Natural killer cell (primary cell): ENCODE measurements around the gene RAB4B. TPM values are rescaled to one million over a fixed set of nuclear protein-coding genes. Genes with fewer than 3 reads are reported as not detected.
A peak's percentile ranks its signal among the peaks of the same experiment; 100 is the strongest.
"Not testable (repeated sequence)": the region's sequence is repeated elsewhere in the genome, so short reads cannot be mapped to it uniquely, and the experiment has no call there.

Experiments used
- ATAC-seq, 3 donors: fragments of 150-1000 bp in 2 of 3; fragments of 200-7000 bp in 1 of 3; cut with Tn5 transposase; 1 replicate in 1 of 3; 2 replicates in 2 of 3; pipeline ENCODE4 v1.10.0; 2021; ENCODE audit warnings: mild to moderate bottlenecking in 2 of 3, moderate library complexity in 2 of 3
- DNase-seq, 2 donors: peaks; one replicate each; pipeline versions ENCODE4 v3.0.0 to v3.0.0-alpha.2; 2013 to 2021; ENCODE audit warnings: mixed read lengths in 1 of 2
- H3K27ac ChIP-seq: one replicate; pipeline ENCODE4 v1.5.1; 2013; ENCODE audit warnings: mild to moderate bottlenecking, low read length
- H3K27me3 ChIP-seq: one replicate; pipeline ENCODE4 v1.6.1; 2013; ENCODE audit warnings: low read length; ENCODE audit not compliant: control insufficient read depth, insufficient read depth
- H3K36me3 ChIP-seq: one replicate; pipeline ENCODE4 v1.6.1; 2013; ENCODE audit warnings: low read length; ENCODE audit not compliant: control insufficient read depth, insufficient read depth
- H3K4me1 ChIP-seq: one replicate; pipeline ENCODE4 v1.6.1; 2013; ENCODE audit warnings: low read length; ENCODE audit not compliant: control insufficient read depth, insufficient read depth
- H3K4me3 ChIP-seq: one replicate; pipeline ENCODE4 v1.5.1; 2013; ENCODE audit warnings: low read length
- H3K9me3 ChIP-seq: one replicate; pipeline ENCODE4 v1.6.1; 2013; ENCODE audit warnings: low read length; ENCODE audit not compliant: control insufficient read depth, insufficient read depth
- H3K27ac Mint-ChIP-seq, 2 donors: one replicate each; pipeline ENCODE4 v1.8.0; 2022; ENCODE audit warnings: mild to moderate bottlenecking in 2 of 2, mixed read lengths in 2 of 2, moderate library complexity in 1 of 2
- H3K27me3 Mint-ChIP-seq, 2 donors: one replicate each; pipeline ENCODE4 v1.8.0; 2022; ENCODE audit warnings: low read depth in 2 of 2, mixed read lengths in 2 of 2
- H3K36me3 Mint-ChIP-seq: one replicate; pipeline ENCODE4 v1.8.0; 2022; ENCODE audit warnings: mixed read lengths
- H3K4me1 Mint-ChIP-seq, 2 donors: one replicate each; pipeline ENCODE4 v1.8.0; 2022; ENCODE audit warnings: mixed read lengths in 2 of 2
- H3K4me3 Mint-ChIP-seq: one replicate; pipeline ENCODE4 v1.8.0; 2022; ENCODE audit warnings: mild to moderate bottlenecking, moderate library complexity, mixed read lengths
- H3K9me3 Mint-ChIP-seq, 2 donors: one replicate each; pipeline ENCODE4 v1.8.0; 2022; ENCODE audit warnings: mixed read lengths in 2 of 2
- WGBS: methylation state at CpG from one replicate; pipeline ENCODE4 v1.1.7; 2013; ENCODE audit warnings: missing lambda C conversion rate; ENCODE audit not compliant: insufficient coverage; 5-methylcytosine and 5-hydroxymethylcytosine counted together
- intact Hi-C: fragments of 100-400 bp; cut with micrococcal nuclease; formaldehyde crosslinking; loops from one replicate; pipeline ENCODE4 v1.14.2; 2022
- total RNA-seq, 4 donors: library from RNA; stranded (reverse); fragments of 120-200 nt in 1 of 4; gene quantifications; one replicate each; pipeline versions ENCODE4 v1.2.3 to v1.2.4, GENCODE V29; 2013 to 2022
- TF ChIP-seq, protein P1 (sequence below): fragments of 200-600 bp; IDR thresholded peaks from one replicate; pipeline ENCODE4 v1.8.0; 2022; ENCODE audit warnings: antibody characterized with exemption

The RAB4B gene
- total RNA-seq, 3 donors from 2014 or later (not counting 1 experiment from before 2014, with no cell fraction given): 97.8 to 99.8 (median 98.6) TPM

- TF ChIP-seq, protein P1, sequence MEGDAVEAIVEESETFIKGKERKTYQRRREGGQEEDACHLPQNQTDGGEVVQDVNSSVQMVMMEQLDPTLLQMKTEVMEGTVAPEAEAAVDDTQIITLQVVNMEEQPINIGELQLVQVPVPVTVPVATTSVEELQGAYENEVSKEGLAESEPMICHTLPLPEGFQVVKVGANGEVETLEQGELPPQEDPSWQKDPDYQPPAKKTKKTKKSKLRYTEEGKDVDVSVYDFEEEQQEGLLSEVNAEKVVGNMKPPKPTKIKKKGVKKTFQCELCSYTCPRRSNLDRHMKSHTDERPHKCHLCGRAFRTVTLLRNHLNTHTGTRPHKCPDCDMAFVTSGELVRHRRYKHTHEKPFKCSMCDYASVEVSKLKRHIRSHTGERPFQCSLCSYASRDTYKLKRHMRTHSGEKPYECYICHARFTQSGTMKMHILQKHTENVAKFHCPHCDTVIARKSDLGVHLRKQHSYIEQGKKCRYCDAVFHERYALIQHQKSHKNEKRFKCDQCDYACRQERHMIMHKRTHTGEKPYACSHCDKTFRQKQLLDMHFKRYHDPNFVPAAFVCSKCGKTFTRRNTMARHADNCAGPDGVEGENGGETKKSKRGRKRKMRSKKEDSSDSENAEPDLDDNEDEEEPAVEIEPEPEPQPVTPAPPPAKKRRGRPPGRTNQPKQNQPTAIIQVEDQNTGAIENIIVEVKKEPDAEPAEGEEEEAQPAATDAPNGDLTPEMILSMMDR: no peak
- Histone ChIP-seq H3K27me3 (no peaks in the 10 kb centered on the region), H3K36me3 (peaks cover 24% of the 10 kb centered on the region), H3K4me1 (peaks cover 50% of the 10 kb centered on the region), H3K9me3 (no peaks in the 10 kb centered on the region), H3K4me3 (peak overlapping the region; percentile 58), H3K27ac (peak overlapping the region; percentile 31)
- Mint-ChIP-seq H3K4me3 (peak overlapping the region; percentile 98), H3K27ac (peak overlapping the region; percentile 88 to 96), H3K36me3 (no peaks in the 10 kb centered on the region), H3K9me3 (no peaks in the 10 kb centered on the region), H3K4me1 (peaks cover 45 to 58% of the 10 kb centered on the region in 2 donors), H3K27me3 (no peaks in the 10 kb centered on the region)
- intact Hi-C loops: no loop called here
- ATAC-seq (peak in 1 of 3 donors; percentile 1), DNase-seq (peak in 1 of 2 donors; percentile 69)
- 8% methylated on average over 28 of the region's 35 CpGs for WGBS
Observed at GRCh38 chr19:40811478-40812341, 33.7 kb downstream of the RAB4B start.

DNA sequence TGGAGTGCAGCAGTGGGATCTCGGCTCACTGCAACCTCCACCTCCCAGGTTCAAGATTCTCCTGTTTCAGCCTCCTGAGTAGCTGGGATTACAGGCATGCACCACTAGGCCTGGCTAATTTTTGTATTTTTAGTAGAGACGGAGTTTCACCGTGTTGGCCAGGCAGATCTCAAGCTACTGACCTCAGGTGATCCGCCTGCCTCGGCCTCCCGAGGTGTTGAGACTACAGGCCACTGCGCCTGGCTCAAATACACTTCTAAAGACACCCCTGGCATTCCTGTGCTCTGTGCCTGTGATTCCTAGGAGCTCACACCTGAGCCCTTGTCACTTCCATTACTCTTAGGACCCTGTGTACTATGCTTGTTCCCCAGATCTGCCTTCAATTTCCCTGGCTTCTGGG lies 34.5 kb downstream of the RAB4B start:
- H3K27me3 Mint-ChIP-seq, ATAC-seq, H3K27me3 ChIP-seq, H3K27ac ChIP-seq, DNase-seq, H3K36me3 Mint-ChIP-seq, intact Hi-C loops, H3K4me3 ChIP-seq, H3K9me3 Mint-ChIP-seq, H3K9me3 ChIP-seq: not testable (repeated sequence)
- Histone ChIP-seq H3K4me1 (peaks cover 41% of the 10 kb centered on the region), H3K36me3 (peaks cover 19% of the 10 kb centered on the region)
- peaks cover 37 to 51% of the 10 kb centered on the region in 2 donors for H3K4me1 Mint-ChIP-seq
- H3K4me3 Mint-ChIP-seq: peak overlapping the region; percentile 81
- peak overlapping the region; percentile 86 to 96 for H3K27ac Mint-ChIP-seq
- 90% methylated on average over 7 of the region's 7 CpGs for WGBS

DNA sequence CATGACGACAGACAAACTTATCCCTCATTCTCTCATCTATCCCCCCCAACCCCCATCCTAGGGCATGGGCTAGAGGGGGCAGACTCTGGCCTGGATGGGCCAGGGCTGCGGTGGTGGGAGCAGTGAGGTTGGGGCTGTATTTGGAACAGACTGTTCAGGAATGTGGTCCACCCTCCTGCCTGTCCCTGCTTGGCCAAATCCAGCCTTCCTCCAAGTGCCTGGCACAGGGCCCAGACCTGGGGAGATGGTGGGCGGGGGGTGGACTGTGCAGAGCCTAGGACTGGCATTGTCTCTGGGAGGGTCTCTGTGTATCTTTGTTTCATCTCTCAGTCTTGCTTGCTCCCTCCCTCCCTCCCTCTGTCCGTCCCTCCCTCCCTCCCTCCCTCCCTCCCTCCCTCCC lies 35.1 kb downstream of the RAB4B start:
- H3K27ac Mint-ChIP-seq: peak overlapping the region; percentile 86 to 96
- WGBS: 100% methylated on average over 1 of the region's 4 CpGs
- peak overlapping the region; percentile 81 for H3K4me3 Mint-ChIP-seq

GRCh38 chr19:40815223-40815622 lies 37.2 kb downstream of the RAB4B start:
- Histone ChIP-seq H3K27ac (no peak overlapping the region), H3K4me1 (peaks cover 44% of the 10 kb centered on the region), H3K36me3 (no peaks in the 10 kb centered on the region), H3K27me3 (no peaks in the 10 kb centered on the region), H3K4me3 (no peak overlapping the region), H3K9me3 (no peaks in the 10 kb centered on the region)
- H3K27me3 Mint-ChIP-seq: no peaks in the 10 kb centered on the region
- no peaks in the 10 kb centered on the region for H3K36me3 Mint-ChIP-seq
- H3K4me1 Mint-ChIP-seq: peaks cover 49 to 58% of the 10 kb centered on the region in 2 donors
- ATAC-seq (no peak), DNase-seq (no peak)
- WGBS: 86% methylated on average over 3 of the region's 4 CpGs
- peak overlapping the region in 1 of 2 donors; percentile 38 for H3K27ac Mint-ChIP-seq
- intact Hi-C loops: loop anchor here (5.0 kb wide), 1 partner anchor 38 kb away; the partner anchor contains the start of genes MIA and RAB4B
- no peak overlapping the region for H3K4me3 Mint-ChIP-seq
- H3K9me3 Mint-ChIP-seq: no peaks in the 10 kb centered on the region
- TF ChIP-seq, protein P1: no peak

More for the DNA sequence above, 35.1 kb downstream of the RAB4B start:
- Histone ChIP-seq H3K27me3 (no peaks in the 10 kb centered on the region), H3K27ac (no peak overlapping the region), H3K9me3 (no peaks in the 10 kb centered on the region), H3K4me3 (no peak overlapping the region), H3K36me3 (peaks cover 13% of the 10 kb centered on the region), H3K4me1 (peaks cover 40% of the 10 kb centered on the region)
- H3K4me1 Mint-ChIP-seq: peaks cover 37 to 51% of the 10 kb centered on the region in 2 donors
- no peak for DNase-seq
- intact Hi-C loops: no loop called here
- H3K27me3 Mint-ChIP-seq: no peaks in the 10 kb centered on the region
- TF ChIP-seq, protein P1: no peak
- no peaks in the 10 kb centered on the region for H3K9me3 Mint-ChIP-seq
- no peaks in the 10 kb centered on the region for H3K36me3 Mint-ChIP-seq
- no peak for ATAC-seq
